IPS DF 4.7 (cell line): ENCODE measurements around the gene DCUN1D2.

Experiments
- DNase-seq: peaks from one replicate; pipeline ENCODE4 v3.0.0-alpha.2; 2013; ENCODE audit warnings: low spot score; ENCODE audit errors: extremely low read depth

The DCUN1D2 gene

DNA sequence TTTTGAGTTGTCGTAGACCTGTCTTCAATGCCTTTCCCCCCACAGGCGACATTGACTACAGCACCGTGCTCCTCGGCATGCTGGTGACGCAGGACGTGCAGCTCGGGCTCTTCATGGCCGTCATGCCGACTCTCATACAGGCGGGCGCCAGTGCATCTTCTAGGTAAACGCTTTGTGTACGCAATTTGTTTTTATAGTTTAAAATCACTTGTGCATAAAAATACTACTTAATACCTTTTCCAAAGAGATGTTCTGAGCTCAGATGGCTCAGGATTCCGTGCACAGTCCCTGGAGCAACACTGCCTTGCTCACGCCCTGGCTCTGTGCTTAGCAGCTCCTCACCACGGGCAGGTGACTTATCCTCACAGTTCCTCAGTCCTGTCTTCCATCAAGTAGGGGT lies 30.1 kb upstream of the DCUN1D2 start:
- no peak for DNase-seq

- no peak for DNase-seq
Observed at GRCh38 chr13:113519556-113519955, 29.0 kb upstream of the DCUN1D2 start.

GRCh38 chr13:113518076-113518803 lies 27.7 kb upstream of the DCUN1D2 start:
- DNase-seq = no peak

DNA sequence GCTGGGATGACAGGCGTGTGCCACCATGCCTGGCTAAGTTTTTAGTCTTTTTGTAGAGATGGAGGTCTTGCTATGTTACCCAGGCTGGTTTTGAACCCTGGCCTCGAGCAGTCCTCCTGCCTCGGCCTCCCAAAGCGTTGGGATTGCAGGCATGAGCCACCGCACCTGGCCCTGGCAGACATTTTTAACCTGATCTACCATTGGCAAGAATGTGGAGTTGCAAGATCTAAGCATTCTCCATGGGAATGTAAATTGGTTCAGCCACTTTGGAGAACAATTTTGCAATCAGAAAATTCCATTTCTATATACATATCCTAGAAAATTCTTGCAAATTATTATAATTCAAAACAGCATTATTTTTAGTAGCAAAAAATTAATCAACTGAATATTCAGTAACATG lies 24.3 kb upstream of the DCUN1D2 start:
- DNase-seq = no peak

DNA sequence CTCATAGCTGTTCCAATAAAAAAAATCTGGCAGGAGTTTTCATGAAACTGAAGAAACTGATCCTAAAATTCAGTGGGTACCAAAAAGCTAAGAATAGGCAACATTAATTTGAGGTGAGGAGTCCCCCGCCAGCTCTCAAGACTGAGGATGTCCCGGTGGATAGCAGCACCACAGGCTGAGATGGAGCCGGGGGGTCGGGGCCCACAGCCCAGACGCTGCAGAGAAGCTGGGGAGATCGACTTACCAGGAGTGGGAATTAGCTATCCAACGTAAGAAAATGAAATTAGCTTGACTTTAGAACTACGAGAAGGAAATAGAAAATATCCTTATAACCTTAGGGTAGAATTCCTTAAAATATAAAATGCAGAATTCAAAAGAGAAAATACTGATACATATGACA lies 23.2 kb upstream of the DCUN1D2 start:
- DNase-seq = no peak

DNA sequence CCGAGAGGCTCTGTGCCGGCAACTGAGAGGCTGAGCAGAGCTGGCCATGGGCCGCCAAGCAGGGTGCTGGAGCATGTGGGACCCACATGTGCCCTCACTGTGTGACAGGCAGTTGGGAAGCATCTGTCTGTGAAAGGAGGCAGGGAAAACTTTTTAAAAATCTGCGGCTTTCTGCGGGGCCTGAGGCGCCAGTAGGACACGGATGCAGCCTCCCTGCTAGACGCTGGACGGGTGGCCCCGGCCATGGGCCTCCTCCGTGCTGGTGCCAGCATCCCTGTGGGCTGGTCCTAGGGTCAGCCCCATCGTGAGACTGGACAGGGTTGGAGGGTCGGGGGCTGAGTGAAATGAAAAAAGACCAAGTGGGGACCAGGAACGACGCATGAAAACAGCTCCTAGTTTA lies 20.9 kb upstream of the DCUN1D2 start:
- DNase-seq = no peak

DNA sequence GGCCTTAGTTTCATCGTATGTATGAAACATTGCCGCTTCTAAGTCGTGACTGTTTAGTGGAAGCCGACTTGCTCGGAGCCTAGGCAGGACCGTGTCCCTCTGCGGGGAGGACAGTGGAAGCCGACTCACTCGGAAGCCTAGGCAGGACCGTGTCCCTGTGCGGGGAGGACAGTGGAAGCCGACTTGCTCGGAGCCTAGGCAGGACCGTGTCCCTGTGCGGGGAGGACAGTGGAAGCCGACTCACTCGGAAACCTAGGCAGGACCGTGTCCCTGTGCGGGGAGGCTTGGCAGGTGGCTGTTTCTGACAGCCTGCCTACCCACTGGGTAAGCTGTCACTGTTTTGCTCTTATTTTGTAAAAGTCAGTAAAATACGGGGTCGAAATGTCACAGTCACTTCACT lies 20.4 kb upstream of the DCUN1D2 start:
- DNase-seq = no peak

- DNase-seq = no peak
Observed at GRCh38 chr13:113509989-113510388, 19.5 kb upstream of the DCUN1D2 start.

GRCh38 chr13:113508521-113509254 lies 18.2 kb upstream of the DCUN1D2 start:
- no peak for DNase-seq

- no peak for DNase-seq
Observed at GRCh38 chr13:113507505-113508345, 17.2 kb upstream of the DCUN1D2 start.

GRCh38 chr13:113506871-113507388 lies 16.4 kb upstream of the DCUN1D2 start:
- DNase-seq = no peak

- DNase-seq = no peak
Observed at GRCh38 chr13:113506025-113506685, 15.6 kb upstream of the DCUN1D2 start.

GRCh38 chr13:113502686-113503085 lies 12.2 kb upstream of the DCUN1D2 start:
- DNase-seq = no peak

DNA sequence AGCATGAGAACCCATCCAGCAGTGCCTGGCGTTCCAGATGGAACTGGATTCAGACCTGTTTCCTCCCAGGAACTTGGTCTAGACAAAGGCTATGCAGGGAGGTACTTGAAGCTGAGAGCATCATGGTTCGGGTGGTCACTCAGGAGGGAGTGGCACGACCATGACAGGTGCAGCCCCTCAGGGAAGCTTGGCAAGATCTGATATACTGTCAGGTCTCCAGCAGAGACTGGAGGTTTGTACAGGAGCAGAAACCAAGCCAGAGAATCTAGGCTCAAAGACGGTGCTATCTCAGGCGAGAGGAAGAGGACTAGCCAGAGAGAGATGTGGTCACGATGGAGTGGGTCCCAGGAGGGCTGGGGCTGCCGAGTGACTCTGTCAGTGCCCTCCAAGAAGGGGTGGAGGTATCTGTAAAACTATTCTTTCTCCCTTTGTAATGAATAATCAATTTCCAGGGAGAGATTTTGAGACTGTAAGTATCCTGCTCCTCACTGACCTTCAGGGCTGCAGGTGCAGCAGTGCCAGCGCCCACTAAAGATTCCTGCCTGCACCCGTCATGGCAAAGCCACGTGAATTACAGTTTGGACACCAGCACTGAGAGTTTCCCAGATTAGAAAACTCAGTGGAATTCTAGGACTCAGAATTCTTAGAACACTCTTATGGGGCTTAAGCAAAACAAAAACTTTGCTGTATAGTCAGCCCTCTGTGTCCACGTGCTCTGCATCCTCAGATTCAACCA lies 10.2 kb upstream of the DCUN1D2 start:
- no peak for DNase-seq

- no peak for DNase-seq
Observed at GRCh38 chr13:113499936-113500335, 9.4 kb upstream of the DCUN1D2 start.

DNA sequence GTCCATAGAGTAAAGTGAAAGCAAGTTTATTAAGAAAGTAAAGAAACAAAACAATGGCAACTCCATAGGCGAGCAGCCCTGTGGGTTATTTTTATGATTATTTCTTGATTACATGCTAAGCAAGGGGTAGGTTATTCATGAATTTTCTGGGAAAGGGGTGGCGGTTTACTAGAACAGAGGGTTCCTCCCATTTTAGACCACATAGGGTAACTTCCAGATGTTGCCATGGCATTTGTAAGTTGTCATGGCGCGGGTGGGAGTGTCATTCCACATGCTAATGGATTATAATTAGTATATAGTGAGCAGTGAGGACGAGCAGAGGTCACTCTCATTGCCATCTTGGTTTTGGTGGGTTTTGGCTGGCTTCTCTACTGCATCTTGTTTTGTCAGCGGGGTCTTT lies 8.4 kb upstream of the DCUN1D2 start:
- no peak for DNase-seq

GRCh38 chr13:113497217-113497616 lies 6.7 kb upstream of the DCUN1D2 start:
- no peak for DNase-seq

DNA sequence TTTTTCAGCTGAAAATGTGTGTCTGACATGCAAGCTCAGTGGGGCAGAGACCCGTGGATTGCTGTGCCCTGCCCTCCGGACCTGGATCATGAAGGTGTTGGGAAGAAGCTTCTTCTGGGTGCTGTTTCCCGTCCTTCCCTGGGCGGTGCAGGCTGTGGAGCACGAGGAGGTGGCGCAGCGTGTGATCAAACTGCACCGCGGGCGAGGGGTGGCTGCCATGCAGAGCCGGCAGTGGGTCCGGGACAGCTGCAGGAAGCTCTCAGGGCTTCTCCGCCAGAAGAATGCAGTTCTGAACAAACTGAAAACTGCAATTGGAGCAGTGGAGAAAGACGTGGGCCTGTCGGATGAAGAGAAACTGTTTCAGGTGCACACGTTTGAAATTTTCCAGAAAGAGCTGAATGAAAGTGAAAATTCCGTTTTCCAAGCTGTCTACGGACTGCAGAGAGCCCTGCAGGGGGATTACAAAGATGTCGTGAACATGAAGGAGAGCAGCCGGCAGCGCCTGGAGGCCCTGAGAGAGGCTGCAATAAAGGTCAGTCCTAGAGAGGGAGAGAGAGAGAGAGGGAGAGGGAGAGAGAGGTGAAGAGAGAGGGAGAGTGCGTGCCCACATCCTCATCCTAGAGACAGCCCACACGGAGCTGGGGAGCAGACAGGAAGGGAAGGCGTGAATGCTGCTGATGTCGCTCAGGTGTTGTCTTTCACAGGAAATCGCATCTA lies 5.1 kb upstream of the DCUN1D2 start:
- no peak for DNase-seq

- no peak for DNase-seq
Observed at GRCh38 chr13:113493315-113493951, 2.9 kb upstream of the DCUN1D2 start.

- DNase-seq = no peak
Observed at GRCh38 chr13:113491982-113492381, 1.5 kb upstream of the DCUN1D2 start.
